ENCODE data around the gene STAB2. TPM values are rescaled to one million over a fixed set of nuclear protein-coding genes. Genes with fewer than 3 reads are reported as not detected.

The STAB2 gene
- total and polyA plus RNA-seq, 2 donors (not counting 1 experiment from before 2014, with no cell fraction given) = not detected

GRCh38 chr12:103755425-103755824 lies 168.4 kb downstream of the STAB2 start:
- no peak for DNase-seq
- Mint-ChIP-seq H3K4me3 (no peak overlapping the region), H3K27me3 (no peaks in the 10 kb centered on the region), H3K27ac (no peak overlapping the region), H3K9me3 (ENCODE audit: insufficient read depth) (no peaks in the 10 kb centered on the region), H3K4me1 (no peaks in the 10 kb centered on the region)
- Histone ChIP-seq H3K4me1 (ENCODE audit: control insufficient read depth in 2 of 2, insufficient read depth in 2 of 2, low read length in 2 of 2) (no peaks in the 10 kb centered on the region), H3K9ac (ENCODE audit: low read length) (no peak overlapping the region), H3K36me3 (replicated peaks in 1 of 2; ENCODE audit: control extremely low read depth in 1 of 2, control insufficient read depth in 1 of 2, extremely low read depth in 1 of 2, insufficient read depth in 2 of 2, low read length in 1 of 2) (no peaks in the 10 kb centered on the region), H3K27me3 (replicated peaks in 1 of 4; ENCODE audit: control extremely low read depth in 1 of 4, control insufficient read depth in 3 of 4, insufficient read depth in 4 of 4, low read length in 3 of 4) (peaks cover 0 to 5% (median 0%) of the 10 kb centered on the region in 4 experiments), H3K4me2 (replicated peaks; ENCODE audit: low read depth, low read length, poor library complexity, severe bottlenecking) (no peak overlapping the region), H2AFZ (ENCODE audit: insufficient read depth, low read depth, low read length, poor library complexity, severe bottlenecking) (no peak overlapping the region), H3K27ac (ENCODE audit: low read length in 2 of 2) (no peak overlapping the region), H3K4me3 (ENCODE audit: control extremely low read depth in 1 of 5, extremely low read depth in 1 of 5, insufficient read depth in 1 of 5, low read depth in 2 of 5, low read length in 4 of 5) (no peak overlapping the region), H3K9me3 (ENCODE audit: control extremely low read depth in 1 of 3, control insufficient read depth in 2 of 3, insufficient read depth in 1 of 3, low read length in 2 of 3) (no peaks in the 10 kb centered on the region), H4K20me1 (ENCODE audit: control insufficient read depth, insufficient read depth, low read length, poor library complexity, severe bottlenecking) (no peaks in the 10 kb centered on the region), H3K79me2 (ENCODE audit: control insufficient read depth, insufficient read depth, low read length) (no peaks in the 10 kb centered on the region)
- TF ChIP-seq EZH2 (IDR thresholded peaks at IDR 0.05; ENCODE audit: borderline replicate concordance, insufficient read depth, low read depth, low read length, poor library complexity, severe bottlenecking) = no peak
- TF ChIP-seq, protein P1, sequence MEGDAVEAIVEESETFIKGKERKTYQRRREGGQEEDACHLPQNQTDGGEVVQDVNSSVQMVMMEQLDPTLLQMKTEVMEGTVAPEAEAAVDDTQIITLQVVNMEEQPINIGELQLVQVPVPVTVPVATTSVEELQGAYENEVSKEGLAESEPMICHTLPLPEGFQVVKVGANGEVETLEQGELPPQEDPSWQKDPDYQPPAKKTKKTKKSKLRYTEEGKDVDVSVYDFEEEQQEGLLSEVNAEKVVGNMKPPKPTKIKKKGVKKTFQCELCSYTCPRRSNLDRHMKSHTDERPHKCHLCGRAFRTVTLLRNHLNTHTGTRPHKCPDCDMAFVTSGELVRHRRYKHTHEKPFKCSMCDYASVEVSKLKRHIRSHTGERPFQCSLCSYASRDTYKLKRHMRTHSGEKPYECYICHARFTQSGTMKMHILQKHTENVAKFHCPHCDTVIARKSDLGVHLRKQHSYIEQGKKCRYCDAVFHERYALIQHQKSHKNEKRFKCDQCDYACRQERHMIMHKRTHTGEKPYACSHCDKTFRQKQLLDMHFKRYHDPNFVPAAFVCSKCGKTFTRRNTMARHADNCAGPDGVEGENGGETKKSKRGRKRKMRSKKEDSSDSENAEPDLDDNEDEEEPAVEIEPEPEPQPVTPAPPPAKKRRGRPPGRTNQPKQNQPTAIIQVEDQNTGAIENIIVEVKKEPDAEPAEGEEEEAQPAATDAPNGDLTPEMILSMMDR (IDR thresholded peaks at IDR 0.05) = no peak
- ATAC-seq (ENCODE audit: low read depth) = no peak
- POLR2A ChIA-PET = no interaction called here
- 50% methylated on average over 2 of the region's 3 CpGs for WGBS (ENCODE audit: insufficient coverage)
- CTCF ChIA-PET = interaction anchor here (0.7 kb wide), 1 partner anchor 164 kb away, joined by 3 read pairs; no protein-coding TSS in a partner anchor
- intact Hi-C loops (cut with micrococcal nuclease) = no loop called here

- no peaks in the 10 kb centered on the region for H3K4me1 Mint-ChIP-seq
- Histone ChIP-seq H3K36me3 (replicated peaks in 1 of 2; ENCODE audit: control extremely low read depth in 1 of 2, control insufficient read depth in 1 of 2, extremely low read depth in 1 of 2, insufficient read depth in 2 of 2, low read length in 1 of 2) (no peaks in the 10 kb centered on the region), H2AFZ (ENCODE audit: insufficient read depth, low read depth, low read length, poor library complexity, severe bottlenecking) (no peak overlapping the region), H3K9ac (ENCODE audit: low read length) (no peak overlapping the region), H3K27me3 (replicated peaks in 1 of 4; ENCODE audit: control extremely low read depth in 1 of 4, control insufficient read depth in 3 of 4, insufficient read depth in 4 of 4, low read length in 3 of 4) (no peaks in the 10 kb centered on the region), H3K4me1 (ENCODE audit: control insufficient read depth in 2 of 2, insufficient read depth in 2 of 2, low read length in 2 of 2) (no peaks in the 10 kb centered on the region), H3K4me3 (ENCODE audit: control extremely low read depth in 1 of 5, extremely low read depth in 1 of 5, insufficient read depth in 1 of 5, low read depth in 2 of 5, low read length in 4 of 5) (no peak overlapping the region), H3K4me2 (replicated peaks; ENCODE audit: low read depth, low read length, poor library complexity, severe bottlenecking) (no peak overlapping the region), H3K27ac (ENCODE audit: low read length in 2 of 2) (no peak overlapping the region), H3K79me2 (ENCODE audit: control insufficient read depth, insufficient read depth, low read length) (no peaks in the 10 kb centered on the region), H4K20me1 (ENCODE audit: control insufficient read depth, insufficient read depth, low read length, poor library complexity, severe bottlenecking) (no peaks in the 10 kb centered on the region), H3K9me3 (ENCODE audit: control extremely low read depth in 1 of 3, control insufficient read depth in 2 of 3, insufficient read depth in 1 of 3, low read length in 2 of 3) (no peaks in the 10 kb centered on the region)
- no peak for TF ChIP-seq EZH2 (IDR thresholded peaks at IDR 0.05; ENCODE audit: borderline replicate concordance, insufficient read depth, low read depth, low read length, poor library complexity, severe bottlenecking)
- TF ChIP-seq, protein P1 (IDR thresholded peaks at IDR 0.05) = no peak
- no peak for ATAC-seq (ENCODE audit: low read depth)
- H3K27me3 Mint-ChIP-seq = no peaks in the 10 kb centered on the region
- no peak overlapping the region for H3K4me3 Mint-ChIP-seq
- no peak overlapping the region for H3K27ac Mint-ChIP-seq
- ChIA-PET CTCF (no interaction called here), POLR2A (no interaction called here)
- intact Hi-C loops (cut with micrococcal nuclease) = no loop called here
- H3K9me3 Mint-ChIP-seq (ENCODE audit: insufficient read depth) = no peaks in the 10 kb centered on the region
- no peak for DNase-seq
- WGBS (ENCODE audit: insufficient coverage) = 95% methylated on average over 5 of the region's 5 CpGs
These were observed 169.4 kb downstream of the STAB2 start for GRCh38 chr12:103756443-103756842.
